GM21529 (cell line): Measurements from ENCODE around the gene NXPH4.

Source experiments
- ATAC-seq: cut with Tn5 transposase; IDR thresholded peaks from one replicate; pipeline ENCODE4 v1.9.1; 2021; ENCODE audit not compliant: unreplicated experiment

NXPH4 gene

DNA sequence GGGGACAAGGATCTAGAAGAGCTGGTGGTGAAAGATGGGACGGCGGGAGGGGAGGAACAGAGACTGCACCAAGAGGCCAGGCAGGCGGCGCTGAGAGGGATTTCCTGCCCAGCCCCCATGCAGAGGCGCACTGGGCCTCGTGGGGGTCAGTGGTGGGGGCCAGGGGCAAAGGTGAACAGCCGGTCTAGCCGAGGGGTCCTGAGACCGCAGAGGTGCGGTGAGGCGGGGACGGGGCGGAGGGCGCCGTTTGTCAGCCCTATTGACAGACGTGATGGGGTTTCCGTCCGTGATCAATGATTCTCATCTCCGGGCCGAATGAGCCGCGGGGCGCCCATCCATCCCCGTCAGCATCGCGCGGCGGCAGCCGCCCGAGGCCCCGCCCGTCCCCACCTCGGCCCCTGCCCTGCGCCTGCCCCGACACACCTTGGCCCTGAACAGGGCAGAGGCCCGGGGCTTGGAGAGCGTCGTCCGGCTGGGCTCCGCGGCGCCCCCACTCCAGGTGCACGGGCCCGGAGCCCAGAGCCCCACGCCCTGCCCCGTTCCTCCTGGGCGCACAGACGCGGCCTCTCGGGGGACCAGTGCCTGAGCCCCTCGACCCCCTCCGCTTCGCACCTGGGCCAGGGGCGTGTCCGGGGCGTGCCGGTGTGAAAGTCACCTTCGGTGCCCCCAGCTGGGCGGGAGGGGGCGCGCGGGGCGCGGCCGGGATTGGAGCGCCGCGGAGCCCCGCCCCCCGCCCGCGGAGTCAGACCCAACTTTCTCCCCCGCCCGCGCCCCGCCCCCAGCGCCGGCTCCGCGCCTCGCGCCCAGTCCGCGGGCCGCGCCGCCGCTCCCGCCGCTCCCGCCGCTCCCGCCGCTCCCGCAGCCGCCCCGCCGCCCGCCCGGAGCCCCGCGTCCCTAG, at the start of gene NXPH4:
Gene NXPH4 (plus strand): TSS at position 781 of the 898 bp plus-strand sequence. CDS start 176 bp downstream, outside the sequence.
- no peak for ATAC-seq

DNA sequence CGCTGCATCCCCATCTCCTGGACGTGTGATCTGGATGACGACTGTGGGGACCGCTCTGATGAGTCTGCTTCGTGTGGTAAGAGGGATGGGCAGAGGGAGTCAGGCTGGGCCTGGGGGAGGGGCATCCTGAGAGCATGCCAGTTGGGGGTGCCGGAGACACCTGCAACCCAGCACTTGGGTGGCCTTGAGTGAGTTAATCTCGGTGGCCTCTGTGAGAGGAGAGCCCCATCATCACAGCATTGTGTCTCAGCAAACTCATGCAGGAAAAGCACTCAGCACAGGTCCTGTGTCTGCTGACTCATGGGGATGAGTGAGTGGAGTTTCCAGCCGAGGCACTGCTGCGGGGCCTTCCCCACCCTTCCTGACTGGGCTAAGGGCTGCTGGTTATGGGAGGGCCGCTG, 49.6 kb upstream of the NXPH4 start:
- ATAC-seq = no peak

DNA sequence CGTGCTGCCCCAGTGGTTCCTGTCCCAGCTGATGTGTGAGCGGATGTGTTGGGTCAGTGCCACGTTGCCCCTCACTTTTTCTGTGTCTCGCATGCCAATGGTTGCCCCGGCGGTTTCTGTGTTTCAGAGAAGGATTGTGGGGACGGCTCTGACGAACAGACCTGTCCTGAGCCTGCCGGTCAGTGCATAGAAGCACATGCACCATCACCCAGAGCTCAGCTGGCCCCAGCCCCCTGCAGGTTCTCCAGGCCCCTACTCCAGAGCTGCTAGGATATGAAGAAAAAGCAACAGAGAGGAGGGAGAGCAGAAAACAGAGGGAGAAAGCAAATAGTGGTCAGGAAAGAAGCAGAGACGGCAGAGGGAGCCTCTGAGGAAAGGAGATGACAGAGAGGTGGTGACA, 48.5 kb upstream of the NXPH4 start:
- no peak for ATAC-seq

DNA sequence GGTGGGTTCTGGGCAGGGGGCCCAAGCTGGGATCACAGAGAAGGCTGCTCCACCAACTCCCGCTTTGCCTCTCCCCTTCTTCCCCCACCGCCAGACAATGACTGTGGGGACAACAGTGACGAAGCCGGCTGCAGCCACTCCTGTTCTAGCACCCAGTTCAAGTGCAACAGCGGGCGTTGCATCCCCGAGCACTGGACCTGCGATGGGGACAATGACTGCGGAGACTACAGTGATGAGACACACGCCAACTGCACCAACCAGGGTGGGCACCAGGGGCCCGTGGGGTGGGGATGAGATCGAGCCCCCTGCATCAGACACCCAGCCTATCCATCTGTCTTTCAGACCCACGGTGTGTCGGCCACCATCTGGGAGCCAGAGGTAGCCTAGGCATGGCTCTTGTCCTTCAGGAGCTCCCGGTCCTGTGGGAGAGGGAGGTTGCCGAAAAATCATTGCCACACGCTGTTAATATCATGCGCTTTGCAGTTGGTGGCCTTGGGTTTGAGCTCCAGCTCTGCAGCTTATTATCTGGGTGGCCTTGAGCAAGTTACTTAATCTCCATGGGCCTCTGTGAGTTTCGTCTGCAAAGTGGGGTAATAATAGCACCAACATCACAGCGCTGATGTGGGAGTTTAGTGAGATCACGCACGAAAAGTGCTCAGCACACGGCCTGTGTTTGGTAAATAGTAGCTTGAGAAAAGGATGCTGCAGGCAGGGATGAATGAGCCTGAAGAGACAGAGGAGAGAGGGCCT, 47.4 kb upstream of the NXPH4 start:
- ATAC-seq = no peak

DNA sequence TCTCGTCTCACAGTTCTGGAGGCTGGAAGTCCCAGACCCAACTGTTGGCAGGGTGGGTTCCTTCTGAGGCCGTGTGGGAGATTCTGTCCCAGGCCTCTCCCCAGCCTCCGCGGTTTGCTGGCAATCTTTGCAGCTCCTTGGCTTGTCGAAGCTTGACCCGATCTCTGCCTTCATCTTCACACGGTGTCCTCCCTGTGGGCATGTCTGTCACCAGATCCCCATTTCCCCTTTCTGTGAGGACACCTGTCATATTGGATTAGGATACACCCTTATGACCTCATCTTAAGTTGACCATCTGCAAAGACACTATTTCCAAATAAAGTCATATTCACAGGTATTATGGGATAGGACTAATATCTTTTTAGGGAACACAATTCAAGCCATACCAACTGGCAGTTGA, 46.6 kb upstream of the NXPH4 start:
- no peak for ATAC-seq

DNA sequence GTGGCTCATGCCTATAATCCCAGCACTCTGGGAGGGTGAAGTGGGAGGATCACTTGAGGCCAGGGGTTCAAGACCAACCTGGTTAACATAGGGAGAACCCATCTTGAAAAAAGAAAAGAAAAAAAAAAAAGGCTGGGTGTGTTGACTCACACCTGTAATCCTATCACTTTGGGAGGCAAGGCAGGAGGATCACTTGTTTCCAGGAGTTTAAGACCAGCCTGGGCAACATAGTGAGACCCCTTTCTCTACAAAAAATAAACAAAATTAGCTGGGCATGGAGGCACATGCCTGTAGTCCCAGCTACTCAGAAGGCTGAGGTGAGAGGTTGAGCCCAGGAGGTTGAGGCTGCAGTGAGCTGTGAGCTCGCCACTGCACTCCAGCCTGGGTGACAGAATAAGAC, 46.2 kb upstream of the NXPH4 start:
- no peak for ATAC-seq

DNA sequence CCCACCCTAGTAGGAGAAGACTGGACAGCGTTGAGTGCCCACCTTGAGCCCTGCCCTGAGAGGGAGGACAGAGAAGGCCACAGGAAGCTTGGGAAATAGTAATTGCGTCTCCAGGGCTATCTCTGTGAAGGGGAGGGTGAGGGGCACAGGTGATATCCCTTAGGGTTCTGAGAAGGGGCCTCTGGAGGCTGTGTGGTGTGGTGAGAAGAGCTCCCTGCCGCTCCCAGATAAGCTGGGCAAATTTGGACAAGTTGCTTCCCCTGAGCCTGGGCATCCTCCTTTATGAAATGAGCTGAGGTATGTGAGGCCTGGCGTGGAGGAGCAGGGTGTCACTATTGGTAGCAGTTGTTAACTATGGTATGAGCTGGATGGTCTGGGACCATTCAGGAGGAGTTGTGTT, 45.7 kb upstream of the NXPH4 start:
- ATAC-seq = no peak

DNA sequence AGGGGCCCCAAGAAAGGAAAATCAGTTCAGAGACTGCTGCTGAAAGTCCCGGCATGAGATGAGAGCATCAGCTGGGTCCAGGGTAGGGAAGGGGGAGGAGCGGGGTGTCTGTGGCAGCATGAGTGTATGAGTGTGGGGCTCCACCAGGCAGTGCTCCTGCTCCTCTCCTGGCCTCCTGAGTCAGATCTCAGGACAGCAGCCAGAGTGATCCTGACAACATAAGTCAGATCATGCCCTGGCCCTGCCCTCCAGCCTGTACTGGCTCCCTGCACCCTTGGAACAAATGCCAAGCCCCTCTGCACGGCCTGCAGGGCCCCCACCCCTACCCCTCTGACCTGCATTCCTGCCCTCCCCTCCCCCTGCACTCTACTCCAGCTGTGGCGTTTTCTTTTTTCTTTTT, 44.9 kb upstream of the NXPH4 start:
- ATAC-seq = no peak

DNA sequence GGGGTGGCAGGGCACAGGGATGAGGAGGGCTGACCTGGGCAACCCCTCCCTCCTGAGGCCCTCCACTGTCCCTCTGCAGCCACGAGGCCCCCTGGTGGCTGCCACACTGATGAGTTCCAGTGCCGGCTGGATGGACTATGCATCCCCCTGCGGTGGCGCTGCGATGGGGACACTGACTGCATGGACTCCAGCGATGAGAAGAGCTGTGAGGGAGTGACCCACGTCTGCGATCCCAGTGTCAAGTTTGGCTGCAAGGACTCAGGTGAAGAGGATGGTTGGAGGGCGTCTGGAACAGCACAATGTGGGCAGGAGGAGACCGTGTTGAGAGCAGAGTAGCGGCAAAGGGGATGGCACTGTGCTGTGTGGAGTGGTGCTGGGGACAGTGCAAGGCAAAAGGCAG, 43.5 kb upstream of the NXPH4 start:
- ATAC-seq = no peak

DNA sequence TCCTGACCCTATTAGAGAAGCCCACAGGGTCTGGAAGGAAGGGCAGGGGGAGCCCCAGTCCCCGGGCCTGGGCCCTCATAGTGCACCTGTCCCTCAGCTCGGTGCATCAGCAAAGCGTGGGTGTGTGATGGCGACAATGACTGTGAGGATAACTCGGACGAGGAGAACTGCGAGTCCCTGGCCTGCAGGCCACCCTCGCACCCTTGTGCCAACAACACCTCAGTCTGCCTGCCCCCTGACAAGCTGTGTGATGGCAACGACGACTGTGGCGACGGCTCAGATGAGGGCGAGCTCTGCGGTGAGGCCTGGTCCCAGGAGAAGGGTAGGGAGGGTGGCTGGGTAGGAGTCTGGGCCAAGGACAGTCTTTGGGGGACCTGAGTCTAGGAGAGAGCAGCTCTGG, 42.9 kb upstream of the NXPH4 start:
- ATAC-seq = no peak

DNA sequence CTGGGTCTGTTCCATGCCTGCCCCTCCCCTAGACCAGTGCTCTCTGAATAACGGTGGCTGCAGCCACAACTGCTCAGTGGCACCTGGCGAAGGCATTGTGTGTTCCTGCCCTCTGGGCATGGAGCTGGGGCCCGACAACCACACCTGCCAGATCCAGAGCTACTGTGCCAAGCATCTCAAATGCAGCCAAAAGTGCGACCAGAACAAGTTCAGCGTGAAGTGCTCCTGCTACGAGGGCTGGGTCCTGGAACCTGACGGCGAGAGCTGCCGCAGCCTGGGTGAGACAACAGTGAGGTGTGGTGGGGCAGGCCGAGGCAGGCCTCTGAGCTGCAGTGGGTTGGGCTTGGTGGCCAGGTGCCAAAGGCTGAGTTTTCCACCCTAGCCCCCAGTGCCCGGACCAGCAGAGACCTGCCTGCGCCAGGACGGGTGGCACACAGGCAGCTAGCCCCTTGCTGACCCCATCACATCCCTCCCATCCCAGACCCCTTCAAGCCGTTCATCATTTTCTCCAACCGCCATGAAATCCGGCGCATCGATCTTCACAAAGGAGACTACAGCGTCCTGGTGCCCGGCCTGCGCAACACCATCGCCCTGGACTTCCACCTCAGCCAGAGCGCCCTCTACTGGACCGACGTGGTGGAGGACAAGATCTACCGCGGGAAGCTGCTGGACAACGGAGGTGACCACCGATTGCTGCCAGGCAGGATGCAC, 41.0 kb upstream of the NXPH4 start:
- ATAC-seq = no peak

DNA sequence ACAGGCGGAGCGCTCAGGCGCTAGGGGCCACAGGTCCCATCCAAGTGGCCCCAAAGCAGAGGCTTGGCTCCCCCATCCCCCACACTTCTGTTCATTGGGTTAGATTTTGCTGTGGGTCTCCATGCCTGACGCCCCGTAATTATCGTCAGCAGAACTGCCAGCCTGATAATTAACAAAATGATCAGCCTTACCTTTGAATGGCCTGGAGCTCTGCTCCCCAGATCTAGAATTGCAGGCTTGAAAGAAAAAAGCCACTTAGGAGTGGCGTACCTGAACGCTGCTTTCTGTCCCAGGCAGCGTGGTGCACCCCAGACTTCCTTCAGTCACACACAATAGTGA, 40.5 kb upstream of the NXPH4 start:
- no peak for ATAC-seq

DNA sequence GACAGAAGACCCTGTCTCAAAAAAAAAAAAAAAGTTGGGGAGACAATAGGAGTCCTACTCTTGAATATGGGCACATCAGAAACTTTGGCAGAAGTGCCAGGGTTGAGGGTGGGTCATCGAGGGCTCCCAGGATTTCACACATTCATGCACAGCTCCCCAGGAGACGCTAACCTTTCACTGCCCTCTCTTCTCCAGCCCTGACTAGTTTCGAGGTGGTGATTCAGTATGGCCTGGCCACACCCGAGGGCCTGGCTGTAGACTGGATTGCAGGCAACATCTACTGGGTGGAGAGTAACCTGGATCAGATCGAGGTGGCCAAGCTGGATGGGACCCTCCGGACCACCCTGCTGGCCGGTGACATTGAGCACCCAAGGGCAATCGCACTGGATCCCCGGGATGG, 39.7 kb upstream of the NXPH4 start:
- no peak for ATAC-seq

DNA sequence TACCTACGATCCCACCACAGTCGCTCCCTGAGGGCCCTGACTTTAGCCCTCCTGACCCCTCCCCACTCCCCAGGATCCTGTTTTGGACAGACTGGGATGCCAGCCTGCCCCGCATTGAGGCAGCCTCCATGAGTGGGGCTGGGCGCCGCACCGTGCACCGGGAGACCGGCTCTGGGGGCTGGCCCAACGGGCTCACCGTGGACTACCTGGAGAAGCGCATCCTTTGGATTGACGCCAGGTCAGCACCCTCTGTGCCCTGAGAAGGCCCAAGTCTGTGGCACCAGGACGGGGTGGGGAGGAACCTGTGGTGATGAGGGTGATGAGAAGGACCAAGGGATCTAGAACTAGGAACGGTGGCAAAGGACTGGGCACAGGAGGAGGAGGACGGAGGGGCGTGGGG, 39.2 kb upstream of the NXPH4 start:
- ATAC-seq = no peak

DNA sequence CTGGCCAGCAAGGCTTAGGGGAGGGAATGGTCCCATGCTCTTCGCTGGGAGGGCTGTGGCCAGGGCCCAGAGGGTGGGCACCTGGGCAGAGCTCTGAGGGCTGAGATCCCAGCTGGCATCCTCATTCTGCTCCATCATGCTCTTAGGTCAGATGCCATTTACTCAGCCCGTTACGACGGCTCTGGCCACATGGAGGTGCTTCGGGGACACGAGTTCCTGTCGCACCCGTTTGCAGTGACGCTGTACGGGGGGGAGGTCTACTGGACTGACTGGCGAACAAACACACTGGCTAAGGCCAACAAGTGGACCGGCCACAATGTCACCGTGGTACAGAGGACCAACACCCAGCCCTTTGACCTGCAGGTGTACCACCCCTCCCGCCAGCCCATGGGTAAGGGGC, 38.4 kb upstream of the NXPH4 start:
- ATAC-seq = no peak

DNA sequence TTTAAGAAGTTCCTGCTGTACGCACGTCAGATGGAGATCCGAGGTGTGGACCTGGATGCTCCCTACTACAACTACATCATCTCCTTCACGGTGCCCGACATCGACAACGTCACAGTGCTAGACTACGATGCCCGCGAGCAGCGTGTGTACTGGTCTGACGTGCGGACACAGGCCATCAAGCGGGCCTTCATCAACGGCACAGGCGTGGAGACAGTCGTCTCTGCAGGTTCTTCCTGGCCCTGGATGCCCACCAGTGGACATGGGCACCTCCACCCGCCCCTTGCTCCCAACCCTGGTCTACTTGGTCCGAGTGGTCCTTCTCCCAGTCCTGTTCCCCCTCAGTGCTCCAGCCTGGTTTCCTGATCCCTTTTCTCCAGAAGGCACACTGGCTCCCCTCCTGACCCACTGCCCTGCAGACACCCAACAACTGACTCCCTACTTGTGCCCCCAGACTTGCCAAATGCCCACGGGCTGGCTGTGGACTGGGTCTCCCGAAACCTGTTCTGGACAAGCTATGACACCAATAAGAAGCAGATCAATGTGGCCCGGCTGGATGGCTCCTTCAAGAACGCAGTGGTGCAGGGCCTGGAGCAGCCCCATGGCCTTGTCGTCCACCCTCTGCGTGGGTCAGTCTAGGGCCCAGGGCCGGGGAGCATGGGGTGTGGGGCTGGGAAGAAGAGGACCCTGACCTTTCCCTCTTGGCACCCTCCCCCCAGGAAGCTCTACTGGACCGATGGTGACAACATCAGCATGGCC, 37.1 kb upstream of the NXPH4 start:
- ATAC-seq = no peak

DNA sequence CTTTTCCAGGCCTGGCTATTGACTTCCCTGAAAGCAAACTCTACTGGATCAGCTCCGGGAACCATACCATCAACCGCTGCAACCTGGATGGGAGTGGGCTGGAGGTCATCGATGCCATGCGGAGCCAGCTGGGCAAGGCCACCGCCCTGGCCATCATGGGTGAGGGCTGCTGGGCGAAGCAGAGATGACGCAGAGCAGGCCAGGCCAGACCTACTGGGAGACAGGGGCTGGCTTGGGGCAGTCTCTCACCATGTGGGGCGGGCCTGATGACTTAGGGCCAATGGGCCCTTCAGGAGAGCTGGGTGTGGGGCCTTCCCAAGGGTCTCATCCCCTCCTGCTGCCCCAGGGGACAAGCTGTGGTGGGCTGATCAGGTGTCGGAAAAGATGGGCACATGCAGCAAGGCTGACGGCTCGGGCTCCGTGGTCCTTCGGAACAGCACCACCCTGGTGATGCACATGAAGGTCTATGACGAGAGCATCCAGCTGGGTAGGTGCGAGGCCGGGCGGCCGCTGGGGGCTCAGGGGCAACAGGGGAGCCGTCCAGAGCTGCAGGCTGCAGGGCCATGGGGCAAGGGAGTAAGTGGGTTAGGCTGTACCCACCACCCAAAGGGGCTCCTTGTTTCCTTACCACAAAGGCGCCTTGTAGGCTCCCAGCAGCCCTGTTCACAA, 36.1 kb upstream of the NXPH4 start:
- no peak for ATAC-seq

DNA sequence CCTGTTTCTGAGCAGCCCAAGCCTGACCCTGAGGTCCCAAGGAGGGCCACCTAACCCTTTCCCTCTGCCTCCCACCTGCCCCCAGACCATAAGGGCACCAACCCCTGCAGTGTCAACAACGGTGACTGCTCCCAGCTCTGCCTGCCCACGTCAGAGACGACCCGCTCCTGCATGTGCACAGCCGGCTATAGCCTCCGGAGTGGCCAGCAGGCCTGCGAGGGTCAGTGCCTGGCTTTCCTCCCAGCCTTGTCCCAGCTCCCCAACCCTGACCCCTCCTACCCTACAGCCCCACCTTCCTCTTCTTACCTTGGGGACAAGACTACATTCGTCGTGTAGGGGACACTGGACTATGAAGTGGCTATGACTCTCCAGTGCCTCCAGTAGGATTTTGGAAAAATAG, 35.5 kb upstream of the NXPH4 start:
- no peak for ATAC-seq

DNA sequence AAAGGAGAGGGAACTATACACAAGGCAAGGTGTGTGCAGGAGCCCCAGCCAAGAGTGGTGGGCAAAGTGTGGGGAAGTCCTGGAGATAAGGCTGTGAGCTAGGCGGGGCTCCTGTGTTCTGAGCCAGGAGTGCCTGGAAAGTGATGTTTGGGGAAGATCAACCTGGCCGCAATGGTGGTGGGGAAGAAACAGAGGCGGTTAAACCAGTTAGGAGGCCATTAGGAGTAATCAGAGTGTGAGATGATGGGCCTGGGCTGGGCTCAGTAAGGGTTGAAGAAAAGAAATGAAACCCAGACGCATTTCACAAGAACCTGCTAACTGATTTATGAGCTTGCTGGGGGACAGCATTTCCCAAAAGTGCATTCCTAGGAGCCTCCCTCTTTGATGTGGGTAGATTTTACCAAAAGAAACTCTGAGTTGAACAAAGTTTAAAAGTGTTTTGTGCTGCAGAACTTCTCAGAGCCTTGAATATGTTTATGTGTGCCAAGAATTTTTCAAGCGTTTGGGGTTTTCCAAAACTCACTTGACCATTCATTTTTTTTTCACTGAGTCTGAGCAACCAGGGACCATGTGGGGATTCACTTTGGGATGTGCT, 34.9 kb upstream of the NXPH4 start:
- no peak for ATAC-seq

DNA sequence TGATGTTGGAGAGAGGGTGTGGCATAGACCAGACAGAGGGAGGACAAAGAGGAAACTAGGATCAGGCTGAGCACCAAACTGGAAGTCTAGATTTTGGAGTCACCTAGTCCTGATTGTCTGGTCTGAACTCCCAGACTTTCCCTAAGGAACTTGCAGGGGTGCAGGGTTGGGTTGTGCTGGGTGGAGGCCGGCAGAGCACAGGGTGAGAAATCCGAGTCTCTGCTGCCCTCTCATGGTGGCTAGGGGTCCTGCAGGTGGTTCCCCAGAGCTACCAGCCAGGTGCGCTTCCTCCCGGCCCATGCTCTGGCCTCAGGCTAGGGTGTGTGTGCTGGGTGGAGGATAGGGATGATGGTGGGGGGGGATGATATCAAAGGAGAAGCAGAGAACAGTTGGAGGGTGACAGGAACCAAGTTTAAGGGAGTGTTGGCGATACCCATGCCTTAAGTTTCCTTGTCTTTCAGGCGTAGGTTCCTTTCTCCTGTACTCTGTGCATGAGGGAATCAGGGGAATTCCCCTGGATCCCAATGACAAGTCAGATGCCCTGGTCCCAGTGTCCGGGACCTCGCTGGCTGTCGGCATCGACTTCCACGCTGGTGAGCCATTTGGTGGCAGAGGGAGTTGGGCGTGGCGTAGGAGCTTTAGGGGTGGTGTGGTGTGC, 33.5 kb upstream of the NXPH4 start:
- ATAC-seq = peak; percentile 92
